Ascending aorta (tissue), 2 donors: Measurements from ENCODE around the gene DALRD3. TPM values are rescaled to one million over a fixed set of nuclear protein-coding genes. Genes with fewer than 3 reads are reported as not detected.

ENCODE experiments used
- DNase-seq, 2 donors: peaks; one replicate each; pipeline ENCODE4 v3.0.0-alpha.2; 2019; ENCODE audit warnings: low spot score in 2 of 2
- H3K27ac ChIP-seq, 2 donors: fragments of 200-600 bp; sonication (generic); one replicate each; pipeline ENCODE4 v1.5.1; 2016 to 2017; ENCODE audit warnings: mild to moderate bottlenecking in 1 of 2
- H3K27me3 ChIP-seq: fragments of 200-600 bp; sonication (generic); one replicate; pipeline ENCODE4 v1.5.1; 2017
- H3K36me3 ChIP-seq, 2 donors: fragments of 200-600 bp; sonication (generic); one replicate each; pipeline ENCODE4 v1.5.1; 2016
- H3K4me1 ChIP-seq, 2 donors: fragments of 200-600 bp; sonication (generic); one replicate each; pipeline ENCODE4 v1.5.1; 2016 to 2017; ENCODE audit warnings: mild to moderate bottlenecking in 1 of 2
- H3K4me3 ChIP-seq, 2 donors: fragments of 200-600 bp; sonication (generic); one replicate each; pipeline ENCODE4 v1.5.1; 2016 to 2017; ENCODE audit warnings: mild to moderate bottlenecking in 1 of 2
- H3K9me3 ChIP-seq, 2 donors: fragments of 200-600 bp; sonication (generic); one replicate each; pipeline ENCODE4 v1.5.1; 2016
- intact Hi-C: fragments of 100-400 bp; cut with DNase I; formaldehyde crosslinking; loops from one replicate; pipeline ENCODE4 v1.15.1; 2023
- total RNA-seq: library from RNA; depleted of rRNA; stranded (reverse); fragments of >200 nt; gene quantifications from one replicate; pipeline ENCODE4 v1.1.0, GENCODE V29; 2016
- TF ChIP-seq, protein P1 (sequence below), 3 experiments: fragments of 200-600 bp in 2 of 3; fragments of 450-650 bp in 1 of 3; sonication (generic) in 2 of 3; IDR thresholded peaks; one replicate each; pipeline ENCODE4 v1.5.1; 2016 to 2019; ENCODE audit warnings: antibody characterized with exemption in 3 of 3, mild to moderate bottlenecking in 1 of 3, moderate library complexity in 1 of 3

DALRD3 gene
- total RNA-seq, 1 donor from 2014 or later = 73.1 TPM

- DNase-seq = no peak
- TF ChIP-seq, protein P1, sequence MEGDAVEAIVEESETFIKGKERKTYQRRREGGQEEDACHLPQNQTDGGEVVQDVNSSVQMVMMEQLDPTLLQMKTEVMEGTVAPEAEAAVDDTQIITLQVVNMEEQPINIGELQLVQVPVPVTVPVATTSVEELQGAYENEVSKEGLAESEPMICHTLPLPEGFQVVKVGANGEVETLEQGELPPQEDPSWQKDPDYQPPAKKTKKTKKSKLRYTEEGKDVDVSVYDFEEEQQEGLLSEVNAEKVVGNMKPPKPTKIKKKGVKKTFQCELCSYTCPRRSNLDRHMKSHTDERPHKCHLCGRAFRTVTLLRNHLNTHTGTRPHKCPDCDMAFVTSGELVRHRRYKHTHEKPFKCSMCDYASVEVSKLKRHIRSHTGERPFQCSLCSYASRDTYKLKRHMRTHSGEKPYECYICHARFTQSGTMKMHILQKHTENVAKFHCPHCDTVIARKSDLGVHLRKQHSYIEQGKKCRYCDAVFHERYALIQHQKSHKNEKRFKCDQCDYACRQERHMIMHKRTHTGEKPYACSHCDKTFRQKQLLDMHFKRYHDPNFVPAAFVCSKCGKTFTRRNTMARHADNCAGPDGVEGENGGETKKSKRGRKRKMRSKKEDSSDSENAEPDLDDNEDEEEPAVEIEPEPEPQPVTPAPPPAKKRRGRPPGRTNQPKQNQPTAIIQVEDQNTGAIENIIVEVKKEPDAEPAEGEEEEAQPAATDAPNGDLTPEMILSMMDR (IDR thresholded peaks at IDR 0.05) = no peak
- Histone ChIP-seq H3K4me1 (no peaks in the 10 kb centered on the region), H3K27me3 (no peaks in the 10 kb centered on the region), H3K4me3 (no peak overlapping the region), H3K36me3 (peaks cover 88 to 91% of the 10 kb centered on the region in 2 donors), H3K27ac (no peak overlapping the region), H3K9me3 (no peaks in the 10 kb centered on the region)
- intact Hi-C loops = no loop called here
These were observed 38.9 kb downstream of the DALRD3 start for GRCh38 chr3:48979451-48979850.

GRCh38 chr3:48974076-48974864, 44.1 kb downstream of the DALRD3 start:
- Histone ChIP-seq H3K4me1 (no peaks in the 10 kb centered on the region), H3K27me3 (no peaks in the 10 kb centered on the region), H3K36me3 (peaks cover 87 to 91% of the 10 kb centered on the region in 2 donors), H3K9me3 (no peaks in the 10 kb centered on the region), H3K27ac (no peak overlapping the region), H3K4me3 (no peak overlapping the region)
- TF ChIP-seq, protein P1 (IDR thresholded peaks at IDR 0.05) = no peak
- intact Hi-C loops = no loop called here
- no peak for DNase-seq

GRCh38 chr3:48970586-48970985, 47.8 kb downstream of the DALRD3 start:
- intact Hi-C loops = no loop called here
- Histone ChIP-seq H3K9me3 (no peaks in the 10 kb centered on the region), H3K27me3 (no peaks in the 10 kb centered on the region), H3K36me3 (peaks cover 78 to 90% of the 10 kb centered on the region in 2 donors), H3K27ac (no peak overlapping the region), H3K4me3 (no peak overlapping the region), H3K4me1 (no peaks in the 10 kb centered on the region)
- DNase-seq = no peak
- TF ChIP-seq, protein P1 (IDR thresholded peaks at IDR 0.05) = no peak

GRCh38 chr3:48966876-48967361, 51.5 kb downstream of the DALRD3 start:
- TF ChIP-seq, protein P1 (IDR thresholded peaks at IDR 0.05) = no peak
- Histone ChIP-seq H3K27me3 (no peaks in the 10 kb centered on the region), H3K36me3 (peaks cover 69 to 72% of the 10 kb centered on the region in 2 donors), H3K4me3 (no peak overlapping the region), H3K4me1 (no peaks in the 10 kb centered on the region), H3K9me3 (no peaks in the 10 kb centered on the region), H3K27ac (no peak overlapping the region)
- intact Hi-C loops = no loop called here
- no peak for DNase-seq

- no peak for DNase-seq
- H3K27ac ChIP-seq = no peak overlapping the region
These were observed 52.0 kb downstream of the DALRD3 start for GRCh38 chr3:48966367-48966766.

More at GRCh38 chr3:48966367-48966766, 52.0 kb downstream of the DALRD3 start:
- Histone ChIP-seq H3K9me3 (no peaks in the 10 kb centered on the region), H3K4me3 (no peak overlapping the region), H3K36me3 (peaks cover 64 to 66% of the 10 kb centered on the region in 2 donors), H3K4me1 (no peaks in the 10 kb centered on the region), H3K27me3 (no peaks in the 10 kb centered on the region)
- TF ChIP-seq, protein P1 (IDR thresholded peaks at IDR 0.05) = no peak
- intact Hi-C loops = no loop called here

Other genes with a start within 250 kb of the DALRD3 start
- 148 TPM for gene PRKAR2A, start 170.7 kb downstream of the DALRD3 start, total RNA-seq
- 14.4 TPM for gene SLC25A20, start 119.7 kb downstream of the DALRD3 start, total RNA-seq
- gene ARIH2, start 99.7 kb downstream of the DALRD3 start, total RNA-seq = 82.3 TPM
- 71.9 TPM for gene P4HTM, start 28.3 kb downstream of the DALRD3 start, total RNA-seq
- 115 TPM for gene WDR6, start 11.2 kb downstream of the DALRD3 start, total RNA-seq
- gene NDUFAF3, start 3.5 kb upstream of the DALRD3 start, total RNA-seq = 200 TPM
- 101 TPM for gene IMPDH2, start 10.8 kb upstream of the DALRD3 start, total RNA-seq
- 129 TPM for gene QRICH1, start 75.5 kb upstream of the DALRD3 start, total RNA-seq
- gene QARS1, start 86.2 kb upstream of the DALRD3 start, total RNA-seq = 588 TPM
- 37.8 TPM for gene USP19, start 102.2 kb upstream of the DALRD3 start, total RNA-seq
- gene LAMB2, start 114.5 kb upstream of the DALRD3 start, total RNA-seq = 1,772 TPM
- 31.6 TPM for gene CCDC71, start 147.8 kb upstream of the DALRD3 start, total RNA-seq
- 57.5 TPM for gene KLHDC8B, start 153.0 kb upstream of the DALRD3 start, total RNA-seq